NCI-H1417 (cell line): ENCODE measurements around the gene NKAIN2.
A peak's percentile ranks its signal among the peaks of the same experiment; 100 is the strongest.

Experiments
- DNase-seq, 3 experiments: peaks; one replicate each; lab custom pipeline; 2025; lab: John Stamatoyannopoulos, UW

The NKAIN2 gene

DNA sequence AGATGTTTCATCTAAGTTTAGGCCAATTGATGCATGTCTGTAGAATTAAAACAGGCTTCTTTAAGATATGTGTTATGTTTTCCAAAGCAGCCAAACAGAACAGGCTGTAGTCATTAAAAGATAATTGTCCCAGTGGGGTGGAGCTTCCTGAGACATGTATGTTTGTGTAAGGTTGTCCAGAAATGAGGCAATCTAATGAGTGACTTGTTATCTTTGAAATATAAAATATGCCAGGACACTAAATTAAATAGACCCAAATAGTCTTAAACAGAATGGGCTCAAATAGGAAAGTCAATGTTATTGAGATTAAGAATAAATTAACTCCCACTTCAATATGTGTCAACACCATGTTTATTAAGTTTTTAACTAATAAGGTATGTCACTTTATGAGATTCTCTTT lies 953.9 kb downstream of the NKAIN2 start:
- peak in 2 of 3 experiments; percentile 4 to 61 for DNase-seq

DNA sequence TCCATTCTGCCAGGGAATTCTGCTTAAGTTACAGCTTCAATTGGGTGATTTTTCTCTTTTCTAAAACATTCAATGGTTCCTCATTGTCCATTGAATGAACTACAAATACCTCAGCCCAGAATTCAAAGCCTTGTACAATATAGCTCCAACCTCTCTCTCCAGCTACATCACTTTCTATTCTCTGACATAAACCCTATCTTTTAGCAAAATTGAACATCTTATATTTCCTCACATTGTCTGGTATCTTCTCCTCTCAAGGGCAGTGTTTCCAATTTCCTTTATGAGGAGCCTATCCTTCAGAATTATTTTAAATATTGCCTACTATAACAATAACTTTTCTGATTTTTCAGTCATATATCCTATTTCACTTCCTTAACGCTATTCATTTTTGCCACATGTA lies 955.0 kb downstream of the NKAIN2 start:
- DNase-seq: no peak

DNA sequence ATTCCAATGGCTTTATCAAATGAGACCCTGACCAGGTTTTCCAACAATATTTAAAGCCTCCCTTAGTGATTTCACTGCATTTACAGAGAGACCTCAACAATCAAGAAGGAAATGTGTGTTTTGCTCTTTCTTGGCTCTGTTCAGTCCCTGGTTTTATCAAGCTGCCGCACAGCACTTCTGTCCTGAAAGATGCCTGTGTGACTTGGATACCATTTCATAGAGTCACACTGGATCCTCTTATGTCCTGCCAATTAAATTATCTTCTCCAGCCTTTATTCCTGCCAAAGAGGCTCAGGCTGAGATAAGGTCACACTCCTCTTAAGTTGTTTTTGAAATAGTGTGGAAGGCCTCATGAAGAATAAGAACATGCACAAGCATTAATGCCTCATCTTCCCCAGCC lies 961.6 kb downstream of the NKAIN2 start:
- no peak for DNase-seq

DNA sequence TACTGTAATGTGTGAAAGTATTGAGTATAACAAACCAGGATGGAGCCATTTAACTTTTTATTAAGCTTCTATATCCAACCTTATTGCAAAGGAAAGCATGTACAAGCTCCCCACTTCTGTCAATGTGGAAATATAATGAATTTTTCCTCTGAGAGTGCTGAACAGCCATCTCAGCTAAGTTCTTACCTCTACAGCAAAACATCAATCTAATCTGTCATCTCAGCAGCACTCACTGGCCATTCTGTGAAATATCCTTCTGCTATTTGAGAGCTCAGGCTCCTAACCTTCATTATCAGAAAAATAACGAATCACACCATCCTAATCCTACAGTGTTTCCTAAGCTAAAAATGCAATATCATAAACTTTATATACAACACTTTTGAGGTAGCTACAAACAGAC lies 964.6 kb downstream of the NKAIN2 start:
- DNase-seq: peak in 2 of 3 experiments; percentile 28 to 36

DNA sequence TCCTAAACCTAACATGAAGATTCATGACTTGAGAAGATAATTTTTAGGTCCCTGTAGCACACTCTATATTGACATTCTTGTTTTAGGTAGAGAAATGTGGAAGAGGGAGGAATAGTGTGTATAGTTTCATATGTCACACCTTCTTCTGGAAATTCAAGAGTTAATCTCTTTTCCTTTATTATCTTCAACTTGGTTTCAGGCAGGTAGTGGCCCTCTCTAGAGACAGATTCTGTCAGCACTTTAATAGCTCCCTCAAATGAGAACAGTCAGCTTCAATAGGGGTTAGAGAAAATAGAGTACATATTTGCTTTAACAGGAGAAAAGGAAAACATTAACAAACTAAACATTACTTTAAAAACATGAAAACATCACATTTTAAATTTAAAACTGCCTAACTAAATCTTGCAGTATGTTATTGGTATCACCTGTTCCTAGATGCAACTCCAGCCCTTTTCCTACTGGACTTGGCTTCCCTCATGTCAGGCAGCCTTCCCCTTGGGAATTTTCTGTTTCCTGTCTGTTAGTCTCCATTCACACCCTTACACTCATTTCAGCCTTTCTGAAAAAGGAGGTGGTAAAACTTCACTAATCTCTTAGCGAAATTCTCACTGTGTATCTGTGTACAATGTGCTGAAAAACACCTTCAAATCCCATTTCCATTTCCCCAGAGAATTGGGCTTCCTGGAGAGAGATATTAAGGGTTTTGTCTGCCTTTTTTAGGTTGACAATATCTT lies 966.3 kb downstream of the NKAIN2 start:
- DNase-seq: peak; percentile 20 to 64 (median 47)

DNA sequence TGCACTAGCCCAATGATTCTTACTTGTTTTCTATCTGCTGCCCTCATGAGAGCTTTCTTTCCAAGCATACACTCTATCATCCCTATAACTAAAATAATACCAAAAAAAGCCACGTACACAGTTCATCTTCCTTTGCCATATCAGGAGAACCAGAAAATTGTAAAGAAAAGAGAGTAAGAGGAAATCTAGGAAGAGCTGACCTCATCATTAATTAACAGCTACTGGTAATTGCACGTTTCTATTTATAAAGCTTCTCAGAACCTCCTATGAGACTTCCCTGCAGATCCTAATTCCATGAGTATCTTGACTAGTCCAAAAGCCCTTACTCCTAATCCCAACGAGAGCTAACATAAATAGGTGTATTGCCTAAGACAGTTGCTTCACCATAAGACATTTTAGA lies 967.1 kb downstream of the NKAIN2 start:
- DNase-seq: peak; percentile 21 to 78 (median 25)

DNA sequence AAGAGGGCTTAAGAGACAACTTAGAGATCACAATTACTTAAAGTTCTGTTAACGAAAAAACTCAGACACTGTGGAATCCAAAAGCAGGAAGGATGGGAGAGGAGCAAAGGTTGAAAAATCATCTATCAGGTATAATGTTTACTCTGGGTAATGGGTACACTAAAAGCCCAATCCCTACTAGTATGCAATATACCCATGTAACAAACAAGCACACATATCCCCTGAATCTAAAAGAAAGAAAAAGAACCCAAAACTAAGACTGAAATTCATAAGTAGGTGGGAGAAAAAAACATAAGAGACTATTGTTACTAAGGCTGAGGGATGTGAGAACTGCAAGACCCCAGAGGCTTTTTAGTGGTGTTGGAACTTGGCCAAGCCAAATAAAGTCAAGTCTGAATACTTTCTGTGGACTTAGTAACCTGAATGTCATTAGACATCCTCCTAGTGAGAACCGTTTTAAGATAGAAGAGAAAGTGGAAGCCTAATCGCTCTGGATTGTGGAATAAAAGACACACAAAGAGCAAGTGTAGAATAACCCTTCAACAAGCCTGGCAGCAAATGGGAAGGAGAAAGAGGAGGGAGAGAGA lies 969.2 kb downstream of the NKAIN2 start:
- DNase-seq: peak in 2 of 3 experiments; percentile 19 to 22

DNA sequence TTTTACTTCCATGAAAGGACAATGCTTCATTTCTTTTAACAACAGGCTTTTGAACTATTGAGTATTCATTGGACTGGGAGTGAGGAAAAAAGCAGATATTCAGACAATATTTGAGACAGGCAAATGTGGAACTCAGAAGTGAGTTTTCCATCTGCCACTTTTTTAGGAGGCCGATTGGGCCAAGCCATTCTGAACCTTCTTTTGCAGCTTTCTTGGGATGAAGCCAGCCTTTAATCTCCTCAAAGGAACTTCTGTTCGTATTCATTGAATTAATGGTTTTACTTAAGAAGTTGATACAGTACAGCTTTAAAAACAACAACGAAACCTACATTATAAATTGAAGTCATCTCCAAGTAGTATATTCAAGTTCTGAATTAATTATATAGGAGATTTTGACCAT lies 971.5 kb downstream of the NKAIN2 start:
- no peak for DNase-seq

DNA sequence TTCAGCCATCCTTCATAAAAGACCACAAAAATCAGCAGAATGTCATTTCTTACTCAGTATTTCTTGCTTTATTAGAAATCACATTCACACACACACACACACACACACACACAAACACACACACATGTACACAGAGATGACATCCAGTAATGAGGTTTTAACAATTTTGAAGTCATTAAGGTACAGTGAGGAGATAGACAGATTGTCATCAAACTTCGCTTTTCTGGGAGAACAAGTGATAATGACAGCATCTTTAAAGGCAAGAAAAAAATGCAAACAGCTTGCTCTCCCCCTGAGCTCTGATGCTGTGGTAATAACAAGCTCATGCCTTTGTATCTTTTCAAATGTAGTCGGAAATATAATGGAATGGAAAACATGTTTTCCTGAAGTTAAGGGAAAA lies 974.2 kb downstream of the NKAIN2 start:
- no peak for DNase-seq

DNA sequence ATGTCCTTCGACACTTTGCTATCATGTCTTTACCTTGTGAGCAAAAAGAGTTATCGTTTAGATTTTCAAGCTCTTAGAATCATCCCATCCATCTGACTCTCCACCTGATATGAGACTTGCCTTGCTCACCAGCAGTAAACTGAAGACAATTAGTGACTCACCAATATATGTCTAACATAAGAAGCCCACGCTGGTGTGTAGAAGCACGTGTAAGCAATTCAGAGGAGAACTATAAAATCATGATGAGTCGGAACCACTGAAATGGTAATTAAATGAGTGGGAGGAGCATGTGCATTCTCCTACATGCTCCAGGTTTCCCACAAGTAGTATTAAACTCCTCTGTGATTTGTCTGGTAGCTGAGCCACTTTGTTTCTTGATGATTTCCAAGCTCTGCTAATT lies 977.0 kb downstream of the NKAIN2 start:
- DNase-seq: no peak

DNA sequence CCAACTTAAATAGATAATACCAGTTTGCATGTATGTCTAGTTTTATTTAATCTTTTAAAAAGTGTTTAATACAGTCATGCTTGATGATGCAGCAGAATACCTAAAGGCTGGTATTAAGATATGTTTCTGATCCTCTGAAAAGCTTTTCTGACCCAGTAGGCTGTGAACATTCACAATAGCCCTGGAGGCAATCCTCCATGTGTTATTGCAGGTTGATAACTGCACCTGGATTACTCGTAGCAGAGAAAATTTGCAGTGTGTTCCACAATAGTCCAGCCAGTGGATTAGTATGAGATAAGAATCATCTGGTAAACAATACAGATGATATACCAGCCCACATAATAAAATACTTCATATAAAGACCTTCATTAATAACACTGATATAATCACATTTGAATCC lies 979.7 kb downstream of the NKAIN2 start:
- DNase-seq: peak in 1 of 3 experiments; percentile 28

DNA sequence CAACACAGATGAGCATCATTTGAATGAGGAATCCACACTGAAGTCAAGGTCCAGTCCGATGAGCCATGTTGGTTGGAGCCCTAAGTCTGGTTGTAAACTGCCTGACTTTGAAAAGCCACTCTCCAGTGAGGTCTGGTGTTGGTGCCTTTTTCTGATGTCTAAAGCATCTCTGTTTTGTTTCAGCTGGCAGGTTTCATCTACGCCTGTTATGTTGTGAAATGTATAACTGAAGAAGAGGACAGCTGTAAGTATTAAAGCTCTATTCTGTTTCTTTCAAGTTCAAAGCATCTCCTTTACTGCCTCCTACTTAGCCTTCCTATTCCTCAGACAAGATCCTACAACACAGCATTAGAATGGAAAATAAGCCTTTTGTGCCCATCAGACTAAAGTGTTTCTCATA lies 987.5 kb downstream of the NKAIN2 start:
- DNase-seq: no peak

DNA sequence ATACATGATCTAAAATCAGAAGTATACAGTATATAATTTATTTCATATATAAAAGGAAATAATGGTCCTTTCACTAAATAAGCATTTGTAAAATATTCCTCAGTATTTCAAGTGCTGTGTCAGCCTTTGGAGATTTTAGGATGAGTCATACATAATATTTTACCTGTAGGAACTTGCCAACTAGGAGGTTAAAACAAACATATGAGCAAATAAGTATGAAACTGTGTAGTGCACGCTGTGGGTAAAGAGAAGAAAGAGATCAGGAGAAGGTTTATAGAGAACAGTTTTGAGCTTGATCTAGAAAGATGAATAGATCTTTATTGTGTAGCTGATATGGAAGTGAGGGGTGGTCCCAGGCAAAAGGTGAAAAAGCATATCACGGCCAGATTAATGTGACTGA lies 988.7 kb downstream of the NKAIN2 start:
- peak in 2 of 3 experiments; percentile 4 to 42 for DNase-seq

DNA sequence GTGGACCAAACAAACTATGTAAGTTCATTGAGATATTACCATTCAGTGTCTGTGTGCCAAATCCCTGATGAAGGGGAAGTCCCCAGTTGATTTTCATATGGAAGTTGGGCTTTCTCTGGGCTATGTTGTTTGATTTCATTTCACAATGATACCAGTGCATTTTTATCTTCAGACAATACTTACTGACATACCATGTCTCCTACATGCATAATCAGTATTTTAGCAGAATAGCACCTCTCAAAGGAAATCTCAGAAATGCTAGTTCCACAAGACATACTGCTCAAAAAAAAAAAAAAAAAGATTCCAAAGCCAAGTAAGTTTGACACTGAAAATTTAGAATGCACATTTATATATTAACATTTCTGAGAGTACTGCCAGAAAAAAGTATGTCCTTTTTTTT lies 989.7 kb downstream of the NKAIN2 start:
- peak in 1 of 3 experiments; percentile 7 for DNase-seq

DNA sequence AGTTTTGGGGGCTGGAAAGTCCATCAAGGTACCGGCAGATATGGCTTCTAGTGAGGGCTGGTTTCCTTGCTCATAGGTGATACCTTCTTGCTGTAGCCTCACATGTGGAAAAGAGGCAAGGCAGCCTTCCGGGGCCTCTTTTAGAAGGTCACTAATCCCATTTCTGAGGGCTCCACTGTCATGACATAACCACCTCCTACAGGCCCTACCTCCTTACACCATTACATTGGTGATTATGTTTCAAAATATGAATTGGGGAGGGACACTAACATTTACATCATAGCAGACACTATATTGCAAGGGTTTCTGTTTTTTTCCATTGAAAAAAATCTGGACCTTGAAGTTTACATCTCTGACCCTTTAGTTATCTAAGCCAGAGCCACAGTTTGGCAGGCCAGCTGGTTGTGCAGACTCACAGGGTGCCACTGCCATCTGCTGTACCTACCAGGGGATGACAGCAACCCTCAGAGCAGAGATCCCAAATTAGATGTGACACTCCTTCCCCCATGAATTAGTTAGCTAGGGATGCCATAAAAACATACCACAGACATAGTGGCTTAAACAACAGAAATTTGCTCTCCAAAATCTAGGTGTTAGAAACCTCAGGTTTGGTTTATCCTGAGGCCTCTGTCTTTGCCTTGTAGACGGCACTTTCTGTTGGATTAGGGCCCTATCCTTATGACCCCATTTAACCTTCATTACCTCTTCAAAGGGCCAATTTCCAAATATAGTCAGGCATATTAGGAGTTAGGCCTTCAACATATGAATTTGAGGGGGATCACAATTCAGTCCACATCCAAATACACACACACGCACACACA lies 992.2 kb downstream of the NKAIN2 start:
- peak; percentile 49 to 76 (median 49) for DNase-seq

DNA sequence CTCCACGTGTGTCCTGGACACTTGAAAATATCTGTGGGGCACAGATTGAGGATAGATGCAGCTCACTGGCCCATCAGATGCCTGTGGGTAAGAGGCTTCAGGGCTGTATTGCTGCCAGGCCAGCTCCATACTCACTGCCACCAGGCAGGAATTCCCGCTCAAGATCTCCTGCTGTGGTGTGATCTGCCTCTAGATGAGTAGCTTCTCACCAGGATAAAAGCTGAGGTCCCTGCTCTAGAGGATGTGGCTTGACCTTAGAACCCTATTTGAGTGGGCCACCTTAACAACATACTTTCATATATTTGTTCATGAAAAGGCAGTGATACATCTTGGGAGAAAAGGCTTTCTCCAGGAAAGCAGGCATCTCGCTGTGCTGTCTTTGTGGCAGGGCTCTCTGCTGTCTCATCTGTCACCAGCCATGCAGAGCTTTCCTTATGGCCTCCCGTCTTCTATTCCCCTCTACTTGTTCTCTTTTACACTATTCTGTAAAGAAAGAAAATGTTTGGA lies 992.9 kb downstream of the NKAIN2 start:
- DNase-seq: peak in 2 of 3 experiments; percentile 22 to 40

DNA sequence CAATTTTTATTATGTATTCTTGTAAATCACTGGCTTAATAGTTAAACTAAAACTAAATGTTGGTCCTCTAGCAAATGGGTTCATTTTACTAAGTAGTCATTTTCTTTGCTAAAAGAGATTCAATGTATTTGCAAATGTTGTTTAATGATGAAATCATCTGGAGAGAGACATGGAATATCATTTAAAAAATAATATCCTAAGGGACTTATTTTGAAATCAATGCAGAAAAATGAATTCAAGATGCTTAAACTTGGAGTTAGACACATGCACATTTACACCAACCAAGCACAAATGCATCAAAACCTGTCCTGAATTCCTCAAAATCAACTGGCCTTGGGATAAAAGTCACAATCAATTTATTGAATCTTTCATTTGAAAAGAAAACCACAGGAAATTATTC lies 993.6 kb downstream of the NKAIN2 start:
- no peak for DNase-seq

DNA sequence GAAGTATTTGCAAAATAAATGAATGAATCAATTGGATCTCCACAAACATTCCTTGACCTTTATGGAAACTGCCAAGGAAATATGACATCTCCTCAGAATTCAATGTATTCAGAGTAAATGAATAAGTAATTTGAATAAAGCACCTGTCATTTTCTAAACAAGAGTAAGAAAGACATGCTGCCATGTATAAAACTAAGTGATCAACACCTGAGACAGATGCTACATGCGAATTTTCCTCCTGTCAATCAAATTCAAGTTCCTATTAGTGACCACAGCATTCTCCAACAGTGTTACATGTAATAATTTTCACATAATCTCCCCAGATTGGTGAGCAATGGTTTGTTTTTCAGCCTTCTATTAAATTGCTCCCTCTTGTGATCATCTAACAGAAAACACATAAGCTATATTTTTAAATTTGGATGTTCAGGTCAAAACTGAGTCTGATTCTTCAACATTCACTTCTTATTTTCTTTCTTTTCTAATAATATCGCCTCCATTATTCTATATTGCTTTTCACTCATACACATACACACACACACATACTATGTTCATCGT lies 995.4 kb downstream of the NKAIN2 start:
- DNase-seq: peak in 1 of 3 experiments; percentile 17

DNA sequence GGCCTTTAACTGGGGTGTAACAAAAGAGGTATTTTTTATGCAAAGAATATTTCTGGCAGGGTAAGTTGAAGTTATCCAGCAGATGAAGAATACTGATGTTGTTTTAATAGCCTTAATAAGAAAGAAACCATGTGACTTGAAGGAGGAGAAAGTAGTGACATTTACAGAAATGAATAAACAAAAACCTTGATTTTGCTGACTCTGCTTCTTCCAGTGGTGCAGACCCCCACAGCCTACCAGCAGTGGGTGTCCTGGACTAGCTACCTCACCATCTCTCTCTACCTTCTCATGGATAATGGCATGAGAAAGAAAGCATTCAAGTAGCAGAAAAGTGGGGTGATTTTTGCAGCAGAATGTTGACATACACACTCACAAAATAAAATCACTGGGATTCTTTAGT lies 996.0 kb downstream of the NKAIN2 start:
- no peak for DNase-seq

DNA sequence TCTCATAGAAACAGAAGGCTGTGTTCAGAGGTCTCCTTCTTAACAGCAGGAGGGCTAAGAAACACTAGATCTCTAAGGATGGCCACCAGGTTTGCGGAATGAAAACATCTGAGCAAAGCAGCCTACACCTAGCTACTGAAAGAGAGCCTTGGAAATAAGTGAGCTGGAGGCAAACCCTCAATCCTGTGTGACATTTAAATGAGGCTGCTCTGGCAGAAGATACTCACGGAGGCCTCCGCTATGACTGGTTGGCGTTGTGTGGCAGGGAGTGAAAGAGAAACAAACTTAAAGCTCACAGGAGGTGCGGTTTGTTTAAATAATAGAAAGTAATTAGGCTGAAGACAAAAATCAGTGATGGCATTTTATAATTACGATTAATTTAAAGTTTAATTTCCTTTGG lies 996.6 kb downstream of the NKAIN2 start:
- peak in 1 of 3 experiments; percentile 83 for DNase-seq

DNA sequence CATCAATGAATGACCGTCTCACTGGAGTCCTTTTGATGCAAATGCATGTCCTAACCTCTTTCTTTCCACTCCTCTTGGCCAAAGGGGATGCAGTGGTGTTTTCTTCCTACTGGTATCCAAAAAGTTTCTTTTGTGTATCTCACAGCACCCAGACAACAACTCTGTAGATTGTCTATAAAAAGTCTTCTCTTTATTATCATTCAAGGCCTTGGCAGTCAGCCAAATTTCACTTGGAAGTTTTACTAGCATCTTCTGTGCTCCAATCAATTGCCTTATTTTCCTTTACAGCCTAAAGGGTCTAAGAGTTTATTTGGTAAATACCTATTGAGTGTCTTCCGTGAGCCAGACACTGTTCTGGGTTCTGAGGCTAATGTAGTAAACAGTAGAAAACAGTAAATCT lies 1008.4 kb downstream of the NKAIN2 start:
- DNase-seq: peak in 2 of 3 experiments; percentile 16 to 20

DNA sequence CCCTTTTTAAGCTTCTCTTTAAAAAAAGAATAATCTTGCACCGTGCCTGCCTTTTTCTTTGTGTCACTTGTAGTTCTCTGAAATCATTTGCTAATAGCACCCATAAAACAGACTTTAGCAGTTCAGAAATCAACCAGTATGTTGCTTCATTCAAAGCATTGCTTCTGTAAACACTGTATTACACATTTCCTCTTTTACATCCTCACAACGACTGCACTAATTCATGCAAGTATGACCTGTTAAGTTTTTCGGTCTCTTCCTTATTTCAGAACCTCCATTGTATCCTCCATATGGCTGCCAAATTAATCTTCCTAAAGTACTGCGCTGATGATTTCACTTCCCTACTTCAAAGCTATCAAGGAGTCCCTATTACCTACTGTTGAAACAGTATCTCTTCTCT lies 1015.7 kb downstream of the NKAIN2 start:
- DNase-seq: no peak
